GM06990 (cell line): ENCODE measurements around the gene SETD3.

Source experiments
- DNase-seq: peaks from one replicate; pipeline ENCODE4 v3.0.0-alpha.2; 2011; ENCODE audit not compliant: insufficient read length; ENCODE audit errors: extremely low read depth
- H3K27me3 ChIP-seq: replicated peaks from 2 replicates; pipeline ENCODE4 v1.6.0; 2011; ENCODE audit warnings: low read length; ENCODE audit not compliant: control insufficient read depth, insufficient read depth
- H3K36me3 ChIP-seq: 2 replicates; pipeline ENCODE4 v1.5.1; 2011; ENCODE audit warnings: low read length; ENCODE audit not compliant: control insufficient read depth, insufficient read depth
- H3K4me3 ChIP-seq: replicated peaks from 2 replicates; pipeline ENCODE4 v1.5.1; 2011; ENCODE audit warnings: low read depth, mild to moderate bottlenecking, control low read depth, low read length
- CTCF ChIP-seq: IDR thresholded peaks from 2 replicates; pipeline ENCODE4 v1.5.1; 2011; ENCODE audit warnings: low read length, control low read depth, mild to moderate bottlenecking, inconsistent platforms; ENCODE audit not compliant: insufficient read depth, poor library complexity, severe bottlenecking

Gene SETD3

GRCh38 chr14:99476864-99477263 is 3.8 kb downstream of the SETD3 start:
- TF ChIP-seq CTCF = no peak
- Histone ChIP-seq H3K36me3 (no peaks in the 10 kb centered on the region), H3K27me3 (no peaks in the 10 kb centered on the region), H3K4me3 (no peak overlapping the region)
- DNase-seq = no peak

- no peak overlapping the region for H3K4me3 ChIP-seq
- H3K36me3 ChIP-seq = no peaks in the 10 kb centered on the region
- TF ChIP-seq CTCF = no peak
- H3K27me3 ChIP-seq = no peaks in the 10 kb centered on the region
- no peak for DNase-seq
Observed at GRCh38 chr14:99475660-99476059, 5.0 kb downstream of the SETD3 start.

GRCh38 chr14:99475179-99475578 is 5.5 kb downstream of the SETD3 start:
- Histone ChIP-seq H3K27me3 (no peaks in the 10 kb centered on the region), H3K4me3 (no peak overlapping the region), H3K36me3 (no peaks in the 10 kb centered on the region)
- DNase-seq = no peak
- no peak for TF ChIP-seq CTCF

- no peak for TF ChIP-seq CTCF
- Histone ChIP-seq H3K27me3 (no peaks in the 10 kb centered on the region), H3K4me3 (no peak overlapping the region), H3K36me3 (no peaks in the 10 kb centered on the region)
- DNase-seq = no peak
Observed at GRCh38 chr14:99473458-99473857, 7.2 kb downstream of the SETD3 start.

- H3K27me3 ChIP-seq = no peaks in the 10 kb centered on the region
- DNase-seq = no peak
- H3K36me3 ChIP-seq = no peaks in the 10 kb centered on the region
- TF ChIP-seq CTCF = no peak
- no peak overlapping the region for H3K4me3 ChIP-seq
Observed at GRCh38 chr14:99472937-99473336, 7.7 kb downstream of the SETD3 start.

- DNase-seq = no peak
- no peaks in the 10 kb centered on the region for H3K27me3 ChIP-seq
- no peak for TF ChIP-seq CTCF
- H3K36me3 ChIP-seq = no peaks in the 10 kb centered on the region
- H3K4me3 ChIP-seq = no peak overlapping the region
Observed at GRCh38 chr14:99471731-99472130, 8.9 kb downstream of the SETD3 start.
